A549 treated with AZD9567 at 1 μM for 4 hours (cell line): ENCODE data around the gene OR4F17. TPM values are rescaled to one million over a fixed set of nuclear protein-coding genes. Genes with fewer than 3 reads are reported as not detected.

Experiments
- total RNA-seq: library from RNA; stranded (reverse); fragments of 200-300 nt; extraction: Qiagen RNA extraction; gene quantifications from 5 replicates; pipeline ENCODE4 v1.2.3, GENCODE V29; 2022; ENCODE audit not compliant: insufficient read depth

OR4F17 gene, protein sequence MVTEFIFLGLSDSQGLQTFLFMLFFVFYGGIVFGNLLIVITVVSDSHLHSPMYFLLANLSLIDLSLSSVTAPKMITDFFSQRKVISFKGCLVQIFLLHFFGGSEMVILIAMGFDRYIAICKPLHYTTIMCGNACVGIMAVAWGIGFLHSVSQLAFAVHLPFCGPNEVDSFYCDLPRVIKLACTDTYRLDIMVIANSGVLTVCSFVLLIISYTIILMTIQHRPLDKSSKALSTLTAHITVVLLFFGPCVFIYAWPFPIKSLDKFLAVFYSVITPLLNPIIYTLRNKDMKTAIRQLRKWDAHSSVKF
- total RNA-seq, result not detected in 5 replicates

DNA sequence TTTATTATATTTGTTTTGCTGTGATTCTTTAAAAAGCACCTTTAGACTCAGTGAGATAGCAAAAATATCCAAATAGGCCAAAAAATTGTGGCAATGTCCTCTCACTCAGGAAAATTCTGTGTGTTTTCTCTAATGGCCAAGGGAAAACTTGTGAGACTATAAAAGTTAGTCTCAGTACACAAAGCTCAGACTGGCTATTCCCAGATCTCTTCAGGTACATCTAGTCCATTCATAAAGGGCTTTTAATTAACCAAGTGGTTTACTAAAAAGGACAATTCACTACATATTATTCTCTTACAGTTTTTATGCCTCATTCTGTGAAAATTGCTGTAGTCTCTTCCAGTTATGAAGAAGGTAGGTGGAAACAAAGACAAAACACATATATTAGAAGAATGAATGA, at the start of gene OR4F17:
Gene OR4F17 (plus strand): TSS at position 301 of the 400 bp plus-strand sequence. CDS start 3,575 bp downstream, outside the sequence.

Other genes with a start within 250 kb of the OR4F17 start
- 59.4 to 105 TPM (median 93.8 TPM) in 5 replicates for gene PLPP2, start 184.3 kb downstream of the OR4F17 start, total RNA-seq
- 7.1 to 22.2 TPM (median 20.3 TPM) in 5 replicates for gene MIER2, start 237.7 kb downstream of the OR4F17 start, total RNA-seq